Inflammatory macrophage treated with lipopolysaccharide for 4 hours (primary cell): ENCODE data around the gene MLLT10.
A peak's percentile ranks its signal among the peaks of the same experiment; 100 is the strongest.
"Not testable (repeated sequence)": the region's sequence is repeated elsewhere in the genome, so short reads cannot be mapped to it uniquely, and the experiment has no call there.

Experiments
- DNase-seq: peaks from one replicate; pipeline ENCODE4 v3.0.0-alpha.2; 2020

The MLLT10 gene

DNA sequence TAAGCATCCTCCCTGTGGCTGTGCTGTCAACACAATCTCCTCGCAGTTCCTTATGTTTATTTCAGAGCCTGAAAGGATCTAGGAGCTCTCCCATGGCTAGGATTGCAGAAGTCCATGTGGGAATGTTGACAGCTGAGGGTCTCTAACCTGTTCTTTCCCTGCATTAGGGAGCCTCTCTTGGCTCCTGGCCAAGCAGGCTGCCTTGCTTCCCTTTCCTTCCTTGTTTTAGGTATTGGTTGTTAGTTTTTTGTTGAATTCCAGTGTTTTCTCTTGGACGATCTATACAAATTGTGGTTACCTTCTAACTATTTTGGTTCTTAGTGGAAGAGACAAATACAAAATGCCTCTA, 171.8 kb downstream of the MLLT10 start:
- DNase-seq = no peak

DNA sequence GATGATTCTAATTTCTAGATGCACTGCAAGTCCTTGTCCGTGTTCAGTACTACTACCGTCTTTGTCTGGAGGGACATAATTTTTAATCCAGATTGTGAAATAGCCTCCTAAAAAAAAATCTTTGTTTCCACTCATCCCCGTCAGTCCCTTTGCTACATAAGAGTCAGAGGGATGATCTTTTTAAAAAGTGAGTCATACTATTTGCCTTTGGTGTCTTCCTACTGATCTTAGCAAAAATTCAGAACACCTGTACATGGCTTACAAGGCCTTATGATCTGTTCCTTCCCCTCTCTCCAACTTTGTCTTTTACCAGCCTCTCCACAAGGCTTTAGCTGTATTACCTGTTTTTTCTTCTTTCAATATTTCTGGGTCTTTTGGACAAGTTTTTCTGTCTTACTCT, 173.5 kb downstream of the MLLT10 start:
- no peak for DNase-seq

DNA sequence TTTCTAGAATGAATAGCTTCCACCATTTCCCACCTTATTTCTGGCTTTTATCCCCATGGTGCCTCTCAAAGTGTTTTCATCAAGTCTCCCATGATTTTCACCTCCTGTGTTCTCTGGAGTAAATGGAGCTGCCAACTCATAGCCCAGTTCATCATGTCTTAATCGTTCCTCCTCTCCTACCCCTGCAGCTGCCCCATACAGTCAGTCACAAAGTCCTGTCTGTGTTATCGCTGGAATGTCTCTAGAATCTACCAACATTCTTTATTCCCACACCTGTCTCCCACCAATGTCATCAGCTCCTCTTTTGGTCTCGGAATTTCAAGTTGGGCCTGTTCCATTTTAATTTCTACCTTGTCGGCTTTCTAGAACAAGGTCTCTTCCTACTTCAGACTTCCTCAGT, 178.9 kb downstream of the MLLT10 start:
- no peak for DNase-seq

DNA sequence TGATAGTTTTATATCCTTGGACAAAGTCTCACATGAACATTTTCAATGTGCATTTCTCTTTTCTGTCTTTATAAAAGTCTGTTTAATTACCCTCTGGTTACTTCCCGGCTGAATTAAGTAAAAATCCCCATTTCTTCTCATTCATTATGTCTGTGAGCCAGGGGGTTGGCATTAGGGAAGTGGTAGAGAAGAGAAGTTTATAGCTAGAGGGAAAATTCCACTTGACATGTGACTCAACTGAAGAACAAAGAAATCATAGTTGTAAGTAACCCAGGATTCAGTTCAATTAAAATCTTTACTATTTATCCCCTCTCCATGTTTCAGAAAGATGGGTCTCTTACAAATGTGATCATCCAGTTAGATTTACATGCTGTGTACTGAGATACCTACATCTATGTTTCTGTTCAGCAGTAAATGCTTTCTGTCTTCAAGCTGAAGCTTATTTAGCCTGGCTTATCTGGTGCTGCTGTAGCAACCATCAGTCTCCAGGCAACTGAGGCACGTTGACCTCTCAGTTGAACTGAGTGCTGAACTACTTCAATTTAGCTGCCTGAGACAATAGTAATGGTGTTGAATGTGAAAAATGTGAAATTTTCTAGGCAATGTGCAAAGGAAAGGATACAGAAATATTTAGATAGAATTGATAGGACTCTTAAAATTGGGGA, 181.6 kb downstream of the MLLT10 start:
- peak; percentile 25 for DNase-seq

DNA sequence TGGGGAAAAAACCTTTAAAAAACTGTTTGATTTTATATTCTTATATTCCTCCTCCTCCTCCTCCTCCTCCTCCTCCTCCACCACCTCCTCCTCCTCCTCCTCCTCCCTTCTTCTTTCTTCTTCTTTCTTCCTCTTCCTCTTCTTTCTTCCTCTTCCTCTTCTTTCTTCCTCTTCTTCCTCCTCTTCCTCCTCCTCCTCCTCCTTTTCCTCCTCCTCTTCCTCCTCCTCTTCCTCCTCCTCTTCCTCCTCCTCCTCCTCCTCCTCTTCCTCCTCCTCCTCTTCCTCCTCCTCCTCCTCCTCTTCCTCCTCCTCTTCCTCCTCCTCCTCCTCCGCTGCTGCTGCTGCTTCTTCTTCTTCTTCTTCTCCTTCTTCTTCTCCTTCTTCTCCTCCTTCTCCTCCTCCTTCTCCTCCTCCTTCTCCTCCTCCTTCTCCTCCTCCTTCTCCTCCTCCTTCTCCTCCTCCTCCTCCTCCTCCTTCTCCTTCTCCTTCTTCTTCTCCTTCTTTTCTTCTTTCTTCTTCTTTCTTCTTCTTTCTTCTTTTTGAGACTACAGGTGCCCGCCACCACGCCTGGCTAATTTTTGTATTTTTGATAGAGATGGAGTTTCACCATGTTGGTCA, 183.5 kb downstream of the MLLT10 start:
- not testable (repeated sequence) for DNase-seq

DNA sequence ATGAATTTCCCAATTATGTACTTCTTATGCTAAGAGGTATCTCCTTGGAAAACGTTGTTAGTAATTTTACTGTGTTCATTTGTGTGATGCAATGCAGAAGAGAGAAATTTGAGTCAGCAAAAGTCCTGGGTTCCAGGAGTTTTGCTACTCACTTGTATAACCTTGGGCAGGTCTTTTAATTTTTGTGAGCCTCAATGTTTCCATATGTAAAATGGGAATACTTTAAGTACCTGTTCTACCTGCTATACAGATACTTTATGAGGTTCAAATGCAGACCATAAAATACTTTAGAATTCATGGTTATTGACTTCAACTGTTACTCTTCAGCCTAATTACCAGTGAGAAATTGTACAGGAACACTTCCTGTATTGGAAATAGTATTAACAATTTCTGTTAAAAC, 185.5 kb downstream of the MLLT10 start:
- no peak for DNase-seq

DNA sequence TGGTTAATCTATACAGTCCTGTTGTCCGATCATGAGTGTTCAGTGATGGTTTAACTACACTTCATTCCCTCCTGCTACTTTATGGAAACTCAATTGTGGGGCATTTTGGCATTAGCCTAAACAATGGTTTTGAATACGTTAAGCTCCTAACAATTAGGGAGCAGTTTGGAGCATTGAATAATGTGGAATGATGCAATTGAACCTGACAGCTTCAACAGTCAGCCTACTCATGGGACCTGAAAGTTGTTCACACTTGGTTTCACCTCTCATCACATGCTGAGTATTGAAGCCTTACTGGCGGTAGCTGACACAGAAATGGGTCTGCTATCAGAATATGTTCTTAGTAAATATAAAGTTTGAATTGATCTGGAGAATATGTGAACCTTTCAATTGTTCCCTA, 186.1 kb downstream of the MLLT10 start:
- no peak for DNase-seq

DNA sequence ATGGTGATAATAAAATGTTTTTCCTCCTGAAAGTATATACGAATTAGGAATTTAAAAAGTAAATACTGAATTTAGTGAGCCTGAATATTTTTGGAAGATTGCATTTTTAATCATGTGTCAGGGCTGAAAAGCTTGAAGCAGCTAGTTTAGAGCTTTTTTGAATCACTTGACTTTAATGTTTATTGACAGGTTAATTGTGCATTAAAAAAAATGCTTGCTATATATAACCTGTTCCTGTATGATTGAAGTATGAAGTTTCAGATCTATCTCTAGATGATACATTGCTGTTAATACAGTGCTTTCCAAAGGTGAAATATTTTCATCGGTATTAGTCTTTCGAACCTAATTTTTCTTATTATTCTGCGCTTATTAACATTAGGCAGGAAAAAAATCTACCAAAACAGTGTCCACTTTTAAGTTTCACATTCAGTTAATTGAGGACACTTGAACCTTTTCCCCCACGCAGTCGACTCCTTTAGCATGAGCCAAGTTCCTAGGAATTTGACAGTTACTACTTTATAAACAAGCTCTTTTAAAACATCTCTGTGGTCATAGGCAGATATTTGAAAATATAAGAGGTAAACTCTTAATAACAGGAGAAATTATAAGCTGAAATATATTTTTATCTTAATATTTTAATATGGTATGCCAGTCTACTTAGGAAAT, 187.1 kb downstream of the MLLT10 start:
- no peak for DNase-seq

DNA sequence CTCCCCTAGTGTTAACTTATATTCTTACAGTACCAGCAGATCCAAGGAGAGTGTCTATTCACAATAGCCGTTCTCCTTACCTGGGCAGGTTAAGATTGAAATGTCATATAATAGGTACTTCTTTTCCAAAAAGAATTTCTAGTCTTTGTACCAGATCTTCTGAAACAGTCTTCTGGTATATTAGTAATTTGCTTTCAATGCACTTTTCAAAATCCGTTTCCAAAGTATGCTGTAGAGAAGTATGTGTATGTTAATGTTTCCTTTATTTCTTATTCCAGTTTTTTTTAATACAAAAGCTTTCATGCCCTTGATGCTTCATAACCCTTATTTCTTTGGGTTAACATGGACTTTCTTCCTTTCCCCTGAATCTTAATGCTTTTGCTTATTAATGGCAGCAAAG, 188.2 kb downstream of the MLLT10 start:
- DNase-seq = no peak

DNA sequence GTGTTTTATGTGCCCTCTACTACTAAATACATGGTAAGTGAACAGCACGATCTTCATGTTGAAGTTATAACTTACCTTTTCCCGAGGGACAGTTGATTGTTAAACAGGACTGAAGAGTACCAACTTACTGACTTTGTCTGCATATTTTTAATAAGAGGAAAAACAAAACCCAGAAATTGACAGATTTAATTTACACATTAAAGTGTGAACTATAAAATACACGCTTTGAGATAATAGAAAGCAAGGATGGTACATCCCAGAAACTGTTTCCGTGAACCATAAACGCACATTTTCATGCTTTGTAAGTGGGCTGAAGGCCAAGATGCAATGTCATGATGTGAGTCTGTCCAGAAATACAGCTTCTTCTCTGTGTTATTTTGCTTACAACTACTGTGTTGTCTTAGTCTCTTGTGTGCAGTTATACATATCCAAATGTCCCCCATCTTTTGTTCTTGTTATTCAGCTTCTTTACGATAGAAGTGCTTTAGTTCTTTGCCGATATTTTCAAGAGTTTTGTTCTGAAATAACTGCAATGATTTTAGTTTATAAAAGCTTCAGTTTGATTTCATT, 190.1 kb downstream of the MLLT10 start:
- no peak for DNase-seq

DNA sequence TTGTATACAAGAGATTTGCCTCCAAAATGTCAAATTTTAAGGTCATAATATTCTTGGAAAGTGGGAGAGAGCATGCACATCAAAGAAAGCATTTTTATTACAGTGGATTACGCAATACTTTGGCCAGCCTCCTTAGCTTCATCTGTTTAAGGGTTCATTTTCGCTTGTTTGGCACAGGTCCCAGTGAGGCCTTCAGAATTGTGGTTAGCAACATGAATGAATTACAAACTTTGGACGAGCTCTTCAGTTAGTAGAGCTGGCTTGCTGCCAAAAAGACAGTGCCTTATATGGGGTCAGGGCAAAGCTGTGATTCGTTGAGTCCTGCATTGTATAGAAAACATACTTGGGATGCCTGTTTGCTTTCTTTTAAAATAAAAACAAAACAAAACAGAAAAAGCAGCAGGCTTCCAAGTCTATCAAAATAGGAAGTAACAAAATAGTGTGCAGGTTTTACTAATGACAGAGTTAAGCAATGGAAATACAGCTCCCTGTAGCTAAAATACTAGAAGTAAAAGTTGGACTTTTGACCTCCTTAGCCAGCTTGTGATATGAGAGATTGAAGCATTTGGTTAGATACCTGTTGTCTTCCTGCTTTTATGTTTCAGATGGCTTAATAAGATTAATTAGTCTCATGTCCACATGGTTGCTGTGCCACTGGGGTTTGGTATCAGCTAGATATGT, 190.8 kb downstream of the MLLT10 start:
- peak; percentile 51 for DNase-seq

DNA sequence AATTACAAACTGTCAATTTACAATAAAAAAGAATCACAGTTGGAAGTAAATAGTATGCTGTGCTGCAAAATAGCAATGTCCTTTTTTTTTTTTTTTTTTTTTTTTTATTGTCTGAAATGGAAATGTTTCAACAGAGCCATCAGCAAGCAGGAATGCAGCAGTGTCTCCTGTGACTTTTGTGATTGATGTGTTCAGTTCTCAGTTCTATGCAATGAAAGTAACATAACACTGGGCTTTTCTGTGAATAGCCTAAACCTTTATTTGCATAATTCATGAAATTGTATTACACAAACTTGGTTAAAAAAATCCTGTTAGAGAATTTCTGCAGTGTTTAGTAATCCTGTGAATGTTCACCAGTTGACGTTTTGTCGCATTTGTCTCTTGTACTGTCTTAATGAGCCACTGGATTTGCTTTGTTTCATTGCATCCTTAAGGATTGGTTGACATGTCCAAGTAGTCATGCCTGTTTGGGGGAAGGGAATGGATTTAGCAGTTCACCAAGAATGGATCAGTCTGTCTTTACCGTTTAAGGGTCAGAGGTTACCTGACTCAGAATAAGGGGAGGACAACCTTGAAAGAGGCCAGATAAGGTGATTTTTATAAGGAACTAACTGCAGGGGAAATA, 192.7 kb downstream of the MLLT10 start:
- DNase-seq = peak; percentile 25

DNA sequence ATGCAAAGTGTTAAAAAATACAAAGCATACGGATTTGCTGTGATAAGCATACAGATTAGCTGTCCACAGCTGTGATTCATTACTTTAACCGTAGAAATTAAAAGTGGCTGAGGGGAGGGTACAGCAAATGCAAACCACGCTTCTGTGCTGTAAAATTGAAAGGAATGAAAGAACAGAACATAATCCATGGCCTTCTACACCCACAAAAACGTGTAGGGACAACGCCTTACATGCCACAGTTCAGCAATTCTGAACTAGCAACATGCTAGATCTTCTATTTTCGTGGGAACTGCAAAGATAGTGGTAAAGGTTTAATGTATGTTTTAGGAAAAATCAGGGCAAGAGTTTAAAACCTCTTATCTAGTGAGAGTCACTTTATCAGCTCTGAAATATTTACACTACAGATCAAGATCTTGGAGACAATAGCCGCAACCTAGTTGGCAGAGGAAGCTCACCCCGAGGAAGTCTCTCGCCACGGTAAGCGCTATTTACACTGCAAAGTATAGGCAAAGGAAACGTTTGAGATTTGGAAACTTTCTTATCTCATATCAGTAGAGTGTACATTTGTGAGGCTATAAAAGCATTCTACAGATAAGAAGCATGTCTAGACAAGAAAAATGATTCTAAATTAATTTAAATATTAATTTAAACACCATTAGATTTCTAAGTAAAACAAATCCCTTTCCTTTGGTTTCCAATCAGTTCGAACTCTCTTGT, 193.6 kb downstream of the MLLT10 start:
- DNase-seq = no peak

DNA sequence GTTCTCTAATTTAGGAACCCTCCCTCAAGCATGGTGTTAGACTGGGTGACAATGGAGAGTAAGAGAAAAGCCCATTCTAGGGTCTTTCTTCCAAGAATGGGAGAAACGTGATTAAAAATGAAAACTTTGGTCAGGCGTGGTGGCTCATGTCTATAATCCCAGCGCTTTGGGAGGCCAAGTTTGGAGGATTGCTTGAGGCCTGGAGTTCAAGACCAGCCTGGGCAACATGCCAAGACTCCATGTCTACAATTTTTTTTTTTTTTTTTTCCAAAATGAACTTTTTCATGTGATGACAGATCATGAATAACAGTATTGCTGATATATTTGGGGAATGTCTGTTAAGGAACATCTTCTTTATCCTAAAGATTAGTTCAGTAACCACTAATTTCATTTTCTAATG, 194.6 kb downstream of the MLLT10 start:
- DNase-seq = no peak

DNA sequence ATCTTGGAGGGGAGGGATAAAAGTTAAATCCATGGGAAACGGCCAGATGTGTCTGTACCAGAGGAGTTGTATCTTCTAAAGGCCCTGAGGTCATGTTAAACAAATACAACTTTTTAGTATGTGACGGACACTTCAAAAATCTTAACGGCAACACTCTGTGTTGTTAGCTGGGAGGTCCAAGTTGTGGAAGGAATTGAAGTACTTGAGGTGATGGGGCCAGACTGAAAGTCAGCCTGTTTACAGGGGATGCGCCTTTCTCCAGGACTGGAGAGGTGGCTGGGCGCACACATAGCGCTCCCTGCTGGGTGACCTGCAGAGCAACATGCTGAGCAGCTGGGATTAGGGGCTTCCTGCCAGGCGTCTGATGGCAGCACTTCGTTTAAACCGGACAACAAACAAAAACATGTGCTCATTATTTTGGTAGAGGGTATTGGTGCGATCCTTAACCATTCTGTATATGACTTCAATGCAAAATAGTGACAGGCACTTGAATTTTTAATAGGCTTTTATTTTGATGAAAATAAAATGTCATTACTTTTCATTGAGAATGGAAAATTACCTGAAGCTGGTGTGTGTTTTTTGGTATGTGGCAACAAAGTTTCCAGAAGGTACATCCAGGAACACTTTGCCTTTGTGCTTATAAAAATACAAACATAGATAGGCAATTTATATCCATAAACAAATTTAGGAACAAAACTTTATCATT, 198.2 kb downstream of the MLLT10 start:
- DNase-seq = peak; percentile 43

DNA sequence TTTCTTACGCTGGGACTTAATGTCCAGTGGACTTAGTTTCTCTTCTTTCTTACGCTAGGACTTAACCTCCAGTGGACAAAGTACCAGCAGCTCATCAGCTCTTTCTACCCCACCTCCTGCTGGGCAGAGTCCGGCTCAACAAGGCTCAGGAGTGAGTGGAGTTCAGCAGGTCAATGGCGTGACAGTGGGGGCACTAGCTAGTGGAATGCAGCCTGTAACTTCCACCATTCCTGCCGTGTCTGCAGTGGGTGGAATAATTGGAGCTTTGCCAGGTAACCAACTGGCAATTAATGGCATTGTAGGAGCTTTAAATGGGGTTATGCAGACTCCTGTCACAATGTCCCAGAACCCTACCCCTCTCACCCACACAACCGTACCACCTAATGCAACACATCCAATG, 199.7 kb downstream of the MLLT10 start:
- no peak for DNase-seq

DNA sequence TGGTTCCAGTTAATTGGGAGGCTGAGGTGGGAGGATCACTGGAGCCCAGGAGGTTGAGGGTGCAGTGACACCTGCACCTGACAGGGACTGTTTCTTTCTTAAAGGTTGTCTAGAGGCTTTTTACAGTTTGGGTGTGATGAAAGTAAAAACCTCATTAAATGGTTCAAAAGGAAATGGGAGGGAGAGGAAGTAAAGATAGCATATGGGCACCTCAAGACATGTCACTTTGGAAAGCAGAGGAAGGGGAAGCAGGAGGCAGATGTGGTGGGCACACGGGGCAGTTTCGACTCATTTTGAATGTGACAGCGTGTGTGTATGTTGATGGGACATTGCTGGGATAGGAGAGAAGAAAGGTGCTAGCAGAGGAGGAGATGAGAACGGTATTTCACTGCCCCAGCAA, 203.1 kb downstream of the MLLT10 start:
- no peak for DNase-seq

DNA sequence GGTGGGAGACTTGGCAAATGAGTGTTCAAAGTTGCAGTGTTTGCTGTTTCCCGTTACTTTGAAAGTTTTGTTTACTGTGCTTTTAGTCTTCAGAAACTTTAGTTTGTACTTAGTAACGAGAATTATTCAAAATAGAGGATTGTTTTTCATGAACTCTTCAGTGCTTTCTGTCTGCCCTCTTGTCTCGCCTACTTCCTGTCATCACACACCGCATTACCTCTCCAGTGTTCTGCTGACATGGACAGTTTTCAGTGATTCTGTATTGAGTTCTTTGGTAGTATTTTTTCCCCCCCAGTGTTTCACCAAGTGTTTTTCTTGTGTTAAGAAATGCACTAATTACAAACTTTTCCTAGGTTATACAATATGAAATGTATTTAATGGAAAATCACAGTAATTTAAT, 207.0 kb downstream of the MLLT10 start:
- no peak for DNase-seq

DNA sequence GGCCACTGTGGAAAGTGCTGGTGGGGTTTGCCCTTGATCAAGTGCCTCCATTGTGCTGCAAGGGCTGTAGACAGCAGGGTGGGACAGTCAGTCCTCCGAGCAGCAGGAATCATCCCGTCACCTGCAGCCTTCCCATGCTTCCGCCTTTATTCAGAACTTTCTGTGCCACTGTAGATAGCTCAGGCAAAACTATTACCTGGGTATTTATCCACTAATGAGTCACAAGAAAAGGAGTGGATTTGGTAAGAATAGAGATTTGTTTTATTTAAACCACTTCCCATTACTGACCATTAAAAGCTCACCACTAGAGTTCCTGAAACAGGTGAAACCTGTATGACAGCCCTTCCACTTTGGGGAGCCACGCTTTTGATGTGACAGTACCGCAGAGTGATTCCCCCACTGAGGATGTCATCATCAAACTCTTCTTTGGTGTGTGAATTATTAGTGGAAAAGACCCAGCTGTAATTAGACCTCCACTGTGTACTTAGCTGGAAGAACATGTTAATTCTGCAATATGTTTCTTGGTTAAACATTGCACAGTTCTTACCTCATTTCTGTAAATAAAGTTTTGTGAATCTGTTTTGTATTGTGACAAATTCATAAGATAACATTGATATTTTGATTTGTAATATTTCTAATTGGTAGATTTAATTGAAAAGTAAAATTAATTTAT, 208.8 kb downstream of the MLLT10 start:
- DNase-seq = no peak

DNA sequence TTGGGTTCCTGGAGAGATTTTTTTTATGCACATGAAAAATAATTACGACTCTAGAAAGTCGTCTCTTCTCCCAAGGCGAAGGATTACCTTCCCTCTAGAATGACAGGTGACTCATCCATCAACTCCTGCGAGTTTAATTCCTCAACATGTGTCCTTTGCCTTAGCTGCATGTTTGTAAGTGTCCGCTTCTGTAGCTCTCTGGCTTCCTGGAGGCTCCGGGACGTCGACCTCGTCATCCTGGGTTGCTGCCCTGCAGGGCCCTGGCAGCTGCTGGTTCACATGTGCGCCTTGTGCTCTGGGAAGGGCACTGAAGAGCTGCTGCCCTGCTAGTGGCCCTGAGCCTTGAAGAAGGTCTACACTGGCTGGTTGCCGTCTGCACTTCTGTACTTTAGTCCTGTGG, 210.2 kb downstream of the MLLT10 start:
- DNase-seq = no peak

DNA sequence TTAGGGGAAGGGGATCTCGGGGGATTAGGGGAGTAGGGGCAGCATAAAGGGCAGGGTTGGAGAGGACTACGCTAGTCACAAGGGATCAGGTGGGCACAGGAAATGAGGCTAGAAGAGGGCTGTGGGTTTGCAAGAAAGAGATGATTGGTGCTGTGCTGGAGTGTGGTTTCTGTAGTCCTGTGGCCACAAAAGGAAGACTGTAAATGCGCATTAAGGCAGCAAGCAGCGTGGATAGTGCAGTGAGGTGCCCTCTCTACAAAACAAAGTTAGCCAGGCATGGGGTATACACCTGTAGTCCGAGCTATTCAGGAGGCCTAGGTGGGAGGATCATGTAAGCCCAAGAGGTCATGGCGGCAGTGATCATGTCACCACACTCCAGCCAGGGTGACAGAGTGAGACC, 212.1 kb downstream of the MLLT10 start:
- no peak for DNase-seq
